PC-9 (cell line): ENCODE data around the gene PLPP1. TPM values are rescaled to one million over a fixed set of nuclear protein-coding genes. Genes with fewer than 3 reads are reported as not detected.

Experiments
- BruUV-seq: library from RNA; stranded (reverse); fragments of 400-500 nt; replicated peaks from 2 replicates; lab custom pipeline; 2021; lab: Mats Ljungman, UMichigan
- CTCF ChIA-PET: fragments of 300-600 bp; sonication (Branson Sonifier 250); formaldehyde crosslinking; loops from one replicate; lab custom pipeline; 2022; ENCODE audit warnings: antibody characterized with exemption; lab: Charles Lee
- POLR2A ChIA-PET: fragments of 300-600 bp; sonication (Branson Sonifier 250); formaldehyde crosslinking; loops from one replicate; lab custom pipeline; 2022; ENCODE audit warnings: antibody characterized with exemption; ENCODE audit not compliant: unreplicated experiment; lab: Charles Lee
- DNase-seq, 2 experiments: peaks; one replicate each; pipeline versions ENCODE4 v3.0.0 to v3.0.0-alpha.2; 2015 to 2022; ENCODE audit warnings: mixed read lengths in 1 of 2
- H2AFZ ChIP-seq: fragments of 200-600 bp; sonication (generic); 2 replicates; pipeline ENCODE4 v1.8.1; 2017; ENCODE audit warnings: antibody characterized with exemption
- H3F3A ChIP-seq: fragments of 200-600 bp; sonication (generic); 2 replicates; pipeline ENCODE4 v1.8.1; 2017; ENCODE audit warnings: antibody characterized with exemption, mild to moderate bottlenecking, low read depth; ENCODE audit not compliant: insufficient read depth
- H3K27ac ChIP-seq: fragments of 200-600 bp; sonication (generic); 2 replicates; pipeline ENCODE4 v1.6.1; 2016; ENCODE audit warnings: mixed run types
- H3K27me3 ChIP-seq: fragments of 200-600 bp; sonication (generic); 2 replicates; pipeline ENCODE4 v1.6.1; 2016; ENCODE audit warnings: low read depth, mixed run types; ENCODE audit not compliant: insufficient read depth
- H3K36me3 ChIP-seq: fragments of 200-600 bp; sonication (generic); 2 replicates; pipeline ENCODE4 v1.6.1; 2016; ENCODE audit warnings: low read depth, mixed run types
- H3K4me1 ChIP-seq: fragments of 200-600 bp; sonication (generic); replicated peaks from 2 replicates; pipeline ENCODE4 v1.6.1; 2016; ENCODE audit warnings: mixed run types; ENCODE audit not compliant: insufficient read depth
- H3K4me2 ChIP-seq: fragments of 200-600 bp; sonication (generic); 2 replicates; pipeline ENCODE4 v1.6.1; 2017; ENCODE audit warnings: mixed run types
- H3K4me3 ChIP-seq: fragments of 200-600 bp; sonication (generic); 2 replicates; pipeline ENCODE4 v1.6.1; 2016; ENCODE audit warnings: mixed run types
- H3K79me2 ChIP-seq: fragments of 200-600 bp; sonication (generic); 2 replicates; pipeline ENCODE4 v1.6.1; 2017; ENCODE audit warnings: low read depth, mixed run types
- H3K9me2 ChIP-seq: fragments of 200-600 bp; sonication (generic); 2 replicates; pipeline ENCODE4 v1.8.1; 2017; ENCODE audit warnings: mild to moderate bottlenecking; ENCODE audit not compliant: insufficient read depth
- H3K9me3 ChIP-seq: fragments of 200-600 bp; sonication (generic); 2 replicates; pipeline ENCODE4 v1.8.1; 2016; ENCODE audit warnings: low read depth; ENCODE audit not compliant: insufficient read depth
- H4K20me1 ChIP-seq: fragments of 200-600 bp; sonication (generic); 2 replicates; pipeline ENCODE4 v1.8.1; 2017; ENCODE audit not compliant: insufficient read depth
- EZH2 ChIP-seq: fragments of 200-600 bp; sonication (generic); IDR thresholded peaks from 2 replicates; pipeline ENCODE4 v1.8.0; 2017; ENCODE audit warnings: antibody characterized with exemption, low read depth
- intact Hi-C: fragments of 100-400 bp; cut with micrococcal nuclease; formaldehyde crosslinking; loops from one replicate; pipeline ENCODE4 v1.10.0; 2022; ENCODE audit not compliant: unreplicated experiment
- total RNA-seq: library from RNA; stranded (reverse); gene quantifications from 2 replicates; pipeline ENCODE4 v1.2.3, GENCODE V29; 2021
- TF ChIP-seq, protein P1 (sequence below): fragments of 200-600 bp; sonication (generic); conservative IDR thresholded peaks from 2 replicates; pipeline ENCODE4 v1.6.1; 2017; ENCODE audit warnings: mixed run types, antibody characterized with exemption, mild to moderate bottlenecking, moderate library complexity

The PLPP1 gene
- total RNA-seq, 1 experiment from 2014 or later = 12.2 TPM

GRCh38 chr5:55480781-55481180 lies 54.0 kb downstream of the PLPP1 start:
- Histone ChIP-seq H3K9me3 (no peaks in the 10 kb centered on the region), H3K4me3 (no peak overlapping the region), H4K20me1 (no peaks in the 10 kb centered on the region), H3K4me2 (no peak overlapping the region), H3F3A (no peaks in the 10 kb centered on the region), H3K79me2 (no peaks in the 10 kb centered on the region), H2AFZ (no peak overlapping the region), H3K27me3 (no peaks in the 10 kb centered on the region), H3K4me1 (no peaks in the 10 kb centered on the region), H3K27ac (no peak overlapping the region), H3K36me3 (no peaks in the 10 kb centered on the region), H3K9me2 (no peaks in the 10 kb centered on the region)
- intact Hi-C loops = no loop called here
- DNase-seq = no peak
- ChIA-PET CTCF (interaction anchor here (0.7 kb wide), 1 partner anchor 83 kb away, joined by 3 read pairs; no protein-coding TSS in a partner anchor), POLR2A (no interaction called here)
- no TSS peak for BruUV-seq
- TF ChIP-seq, protein P1, sequence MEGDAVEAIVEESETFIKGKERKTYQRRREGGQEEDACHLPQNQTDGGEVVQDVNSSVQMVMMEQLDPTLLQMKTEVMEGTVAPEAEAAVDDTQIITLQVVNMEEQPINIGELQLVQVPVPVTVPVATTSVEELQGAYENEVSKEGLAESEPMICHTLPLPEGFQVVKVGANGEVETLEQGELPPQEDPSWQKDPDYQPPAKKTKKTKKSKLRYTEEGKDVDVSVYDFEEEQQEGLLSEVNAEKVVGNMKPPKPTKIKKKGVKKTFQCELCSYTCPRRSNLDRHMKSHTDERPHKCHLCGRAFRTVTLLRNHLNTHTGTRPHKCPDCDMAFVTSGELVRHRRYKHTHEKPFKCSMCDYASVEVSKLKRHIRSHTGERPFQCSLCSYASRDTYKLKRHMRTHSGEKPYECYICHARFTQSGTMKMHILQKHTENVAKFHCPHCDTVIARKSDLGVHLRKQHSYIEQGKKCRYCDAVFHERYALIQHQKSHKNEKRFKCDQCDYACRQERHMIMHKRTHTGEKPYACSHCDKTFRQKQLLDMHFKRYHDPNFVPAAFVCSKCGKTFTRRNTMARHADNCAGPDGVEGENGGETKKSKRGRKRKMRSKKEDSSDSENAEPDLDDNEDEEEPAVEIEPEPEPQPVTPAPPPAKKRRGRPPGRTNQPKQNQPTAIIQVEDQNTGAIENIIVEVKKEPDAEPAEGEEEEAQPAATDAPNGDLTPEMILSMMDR = no peak
- TF ChIP-seq EZH2 = no peak

GRCh38 chr5:55472642-55473041 lies 62.1 kb downstream of the PLPP1 start:
- CTCF ChIA-PET = no interaction called here

DNA sequence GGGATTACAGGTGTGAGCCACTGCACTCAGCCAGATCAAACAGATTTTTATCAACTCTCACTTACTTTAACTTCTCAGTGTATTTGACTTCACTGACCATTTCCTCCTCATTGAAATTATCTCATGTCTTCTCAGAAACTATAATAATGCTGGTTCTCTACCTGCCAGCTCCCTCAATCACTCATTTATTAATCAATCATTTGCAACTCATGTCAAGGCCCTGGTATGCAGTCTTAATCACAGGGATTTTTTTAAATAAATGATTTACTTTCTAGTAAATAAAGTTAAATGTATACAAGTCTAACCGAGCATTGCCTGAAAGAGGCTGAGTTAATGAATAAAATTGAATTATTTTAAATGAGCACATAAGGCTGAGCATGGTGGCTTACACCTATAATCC lies 63.3 kb downstream of the PLPP1 start:
- no peaks in the 10 kb centered on the region for H4K20me1 ChIP-seq
- BruUV-seq = no TSS peak
- CTCF ChIA-PET = no interaction called here
- intact Hi-C loops = no loop called here
- no peak for DNase-seq
- no peaks in the 10 kb centered on the region for H3K4me1 ChIP-seq
- H3K27me3 ChIP-seq = no peaks in the 10 kb centered on the region
- no peaks in the 10 kb centered on the region for H3F3A ChIP-seq
- H3K9me3 ChIP-seq = no peaks in the 10 kb centered on the region
- H3K4me3 ChIP-seq = no peak overlapping the region
- POLR2A ChIA-PET = no interaction called here
- no peak overlapping the region for H3K27ac ChIP-seq
- no peaks in the 10 kb centered on the region for H3K79me2 ChIP-seq
- H3K36me3 ChIP-seq = no peaks in the 10 kb centered on the region
- H3K9me2 ChIP-seq = no peaks in the 10 kb centered on the region
- no peak overlapping the region for H3K4me2 ChIP-seq
- H2AFZ ChIP-seq = no peak overlapping the region
- TF ChIP-seq EZH2 = no peak
- TF ChIP-seq, protein P1 = no peak

More at GRCh38 chr5:55472642-55473041, 62.1 kb downstream of the PLPP1 start:
- Histone ChIP-seq H3K4me2 (no peak overlapping the region), H3K79me2 (no peaks in the 10 kb centered on the region), H4K20me1 (no peaks in the 10 kb centered on the region), H3K4me1 (no peaks in the 10 kb centered on the region), H2AFZ (no peak overlapping the region), H3K27ac (no peak overlapping the region), H3K9me3 (no peaks in the 10 kb centered on the region), H3K27me3 (no peaks in the 10 kb centered on the region), H3K36me3 (no peaks in the 10 kb centered on the region), H3K9me2 (no peaks in the 10 kb centered on the region), H3K4me3 (no peak overlapping the region), H3F3A (no peaks in the 10 kb centered on the region)
- POLR2A ChIA-PET = no interaction called here
- intact Hi-C loops = no loop called here
- TF ChIP-seq, protein P1 = no peak
- TF ChIP-seq EZH2 = no peak
- no TSS peak for BruUV-seq
- DNase-seq = no peak
